OCI-LY1 (cell line): ENCODE results near the gene KRTAP5-3.

Source experiments
- CTCF ChIP-seq: fragments of 200-600 bp; sonication (generic), shearing (Covaris generic); IDR thresholded peaks from 2 replicates; pipeline ENCODE4 v1.5.1; 2017; ENCODE audit warnings: mild to moderate bottlenecking, antibody characterized with exemption, low read length, moderate library complexity, mixed read lengths
- EZH2 ChIP-seq: fragments of 200-600 bp; sonication (generic), shearing (Covaris generic); IDR thresholded peaks from 2 replicates; pipeline ENCODE4 v1.8.0; 2017; ENCODE audit warnings: borderline replicate concordance, mixed run types, mild to moderate bottlenecking, antibody characterized with exemption, low read length, moderate library complexity, mixed read lengths

GRCh38 chr11:1572197-1573076 lies 35.8 kb downstream of the KRTAP5-3 start, which contains the start of gene DUSP8:
- TF ChIP-seq CTCF (no peak), EZH2 (no peak)
